ENCODE data around the gene GRM6. TPM values are rescaled to one million over a fixed set of nuclear protein-coding genes. Genes with fewer than 3 reads are reported as not detected.

The GRM6 gene
- total RNA-seq, 1 donor from 2014 or later, result not detected

DNA sequence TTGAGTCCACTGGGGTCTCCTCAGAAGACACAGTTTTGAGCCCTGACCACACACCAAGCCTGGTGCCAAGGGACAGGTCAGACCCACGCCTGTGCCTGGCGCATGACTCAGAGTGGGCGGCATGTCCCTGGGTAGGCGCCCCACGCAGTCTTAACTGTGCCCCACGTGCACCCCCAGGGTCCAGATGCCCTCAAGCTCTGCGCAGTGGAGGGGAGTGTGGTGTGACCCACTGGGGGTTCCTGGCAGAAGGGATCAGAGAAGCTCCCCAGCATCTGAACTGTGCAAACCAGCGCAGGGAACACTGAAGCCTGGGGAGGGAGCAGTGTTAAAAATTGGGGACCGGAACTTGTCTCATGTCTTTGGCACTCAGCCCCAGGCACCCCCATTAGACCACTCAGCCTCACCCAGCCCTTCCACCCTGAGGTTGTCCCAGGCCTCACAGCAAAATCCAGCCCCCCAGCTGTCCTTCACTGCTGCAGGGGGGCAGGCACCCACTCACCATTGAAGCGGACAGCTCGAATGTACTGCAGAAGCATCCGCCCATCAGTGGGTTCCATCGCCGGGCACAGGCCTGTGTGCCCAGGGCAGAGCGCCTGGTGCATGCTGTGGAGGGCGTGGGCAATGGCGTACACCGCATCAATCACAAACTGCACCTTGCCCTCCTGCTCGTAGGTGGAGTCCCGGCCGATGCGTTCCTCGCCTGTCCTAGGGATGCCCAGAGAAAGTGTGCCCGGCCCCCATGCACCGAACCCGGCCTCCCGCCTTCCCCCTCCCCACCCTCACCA is 6.5 kb downstream of the GRM6 start:
- no peaks in the 10 kb centered on the region for H3K27me3 ChIP-seq (ENCODE audit: control insufficient read depth, insufficient read depth, low read length)
- DNase-seq (ENCODE audit: low read depth) (no peak), FAIRE-seq (no peak)
- TF ChIP-seq, protein P1, sequence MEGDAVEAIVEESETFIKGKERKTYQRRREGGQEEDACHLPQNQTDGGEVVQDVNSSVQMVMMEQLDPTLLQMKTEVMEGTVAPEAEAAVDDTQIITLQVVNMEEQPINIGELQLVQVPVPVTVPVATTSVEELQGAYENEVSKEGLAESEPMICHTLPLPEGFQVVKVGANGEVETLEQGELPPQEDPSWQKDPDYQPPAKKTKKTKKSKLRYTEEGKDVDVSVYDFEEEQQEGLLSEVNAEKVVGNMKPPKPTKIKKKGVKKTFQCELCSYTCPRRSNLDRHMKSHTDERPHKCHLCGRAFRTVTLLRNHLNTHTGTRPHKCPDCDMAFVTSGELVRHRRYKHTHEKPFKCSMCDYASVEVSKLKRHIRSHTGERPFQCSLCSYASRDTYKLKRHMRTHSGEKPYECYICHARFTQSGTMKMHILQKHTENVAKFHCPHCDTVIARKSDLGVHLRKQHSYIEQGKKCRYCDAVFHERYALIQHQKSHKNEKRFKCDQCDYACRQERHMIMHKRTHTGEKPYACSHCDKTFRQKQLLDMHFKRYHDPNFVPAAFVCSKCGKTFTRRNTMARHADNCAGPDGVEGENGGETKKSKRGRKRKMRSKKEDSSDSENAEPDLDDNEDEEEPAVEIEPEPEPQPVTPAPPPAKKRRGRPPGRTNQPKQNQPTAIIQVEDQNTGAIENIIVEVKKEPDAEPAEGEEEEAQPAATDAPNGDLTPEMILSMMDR (IDR thresholded peaks at IDR 0.05; ENCODE audit: insufficient read depth, low read length, severe bottlenecking), result no peak
- H3K4me3 ChIP-seq (ENCODE audit: low read depth, low read length), result no peak overlapping the region
- no peaks in the 10 kb centered on the region for H3K36me3 ChIP-seq (ENCODE audit: control insufficient read depth, insufficient read depth, low read length)

DNA sequence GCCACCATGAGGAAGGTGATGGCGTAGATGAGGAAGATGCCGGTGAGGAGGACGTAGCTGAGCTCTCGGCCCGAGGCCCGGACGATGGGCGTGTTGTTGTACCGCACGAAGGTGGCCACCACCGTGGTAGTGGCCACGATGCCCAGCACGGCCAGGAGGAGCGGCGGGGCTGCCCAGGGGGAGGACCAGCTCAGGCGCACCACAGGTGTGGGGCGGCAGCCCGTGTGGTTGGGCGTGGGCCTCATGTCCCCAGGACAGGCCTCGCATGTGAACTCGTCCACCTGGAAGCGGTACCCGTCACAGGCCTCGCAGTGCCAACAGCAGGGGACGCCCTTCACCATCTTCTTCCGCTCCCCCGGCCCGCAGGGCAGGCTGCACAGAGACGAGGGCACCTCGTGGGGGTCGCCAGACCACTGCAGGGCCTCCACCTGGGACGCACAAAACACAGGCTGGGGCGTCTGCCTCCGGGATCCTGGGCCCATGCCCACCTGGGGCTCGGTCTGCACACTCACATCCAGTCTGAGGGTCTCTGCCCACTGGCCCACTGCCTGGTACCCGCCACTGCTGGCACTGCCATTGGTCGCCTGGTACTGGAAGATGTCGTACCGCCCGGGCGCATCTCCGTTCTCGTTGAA is 8.7 kb downstream of the GRM6 start:
- FAIRE-seq, result no peak
- TF ChIP-seq, protein P1 (IDR thresholded peaks at IDR 0.05; ENCODE audit: insufficient read depth, low read length, severe bottlenecking), result no peak
- no peaks in the 10 kb centered on the region for H3K27me3 ChIP-seq (ENCODE audit: control insufficient read depth, insufficient read depth, low read length)

DNA sequence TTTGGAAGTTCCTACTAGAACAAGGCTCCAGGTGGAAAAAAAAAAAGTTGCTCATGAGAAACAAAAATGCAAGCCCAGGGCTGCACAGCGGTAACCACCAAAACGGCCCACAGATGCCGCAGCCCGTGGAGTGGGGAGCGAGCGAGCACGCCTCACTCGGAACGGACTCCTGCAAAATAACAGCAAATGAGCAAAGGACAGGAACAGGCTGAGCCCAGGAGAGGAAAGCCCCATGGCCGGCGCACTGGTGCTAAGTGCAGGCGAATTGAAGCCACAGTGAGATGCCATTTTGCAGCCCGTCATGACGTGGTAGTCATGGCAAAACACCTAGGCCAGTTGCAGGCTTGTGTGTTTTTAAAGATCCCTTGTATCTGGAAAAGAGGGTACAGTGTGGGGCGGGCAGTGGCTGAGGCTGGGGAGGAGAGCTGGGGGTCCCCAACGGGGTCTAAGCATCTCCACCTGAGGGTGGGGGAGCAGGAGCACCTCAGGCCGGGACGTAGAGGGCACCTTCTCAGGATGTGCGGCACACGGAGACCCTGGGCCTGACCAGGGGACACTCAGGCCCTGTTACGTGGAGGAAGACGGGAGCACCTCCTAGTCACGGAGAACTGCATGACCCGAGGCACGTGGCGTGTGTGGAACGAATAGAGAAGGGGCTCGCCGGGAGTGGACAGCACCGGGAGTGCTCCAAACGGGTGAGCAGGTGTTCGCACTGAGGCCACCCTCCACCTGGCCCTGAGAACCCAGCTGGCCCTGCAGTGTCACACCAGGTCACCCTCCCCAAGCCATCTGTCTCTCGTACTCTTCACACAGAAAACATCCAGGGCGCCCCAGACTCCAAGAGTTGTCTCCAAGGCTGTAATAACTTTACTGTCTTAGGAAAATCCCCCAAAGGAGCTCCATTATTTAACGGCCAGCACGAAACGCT is 10.7 kb downstream of the GRM6 start:
- TF ChIP-seq, protein P1 (IDR thresholded peaks at IDR 0.05; ENCODE audit: insufficient read depth, low read length, severe bottlenecking), result no peak
- Histone ChIP-seq H3K36me3 (ENCODE audit: control insufficient read depth, insufficient read depth, low read length) (no peaks in the 10 kb centered on the region), H3K4me3 (ENCODE audit: low read depth, low read length) (no peak overlapping the region), H3K27me3 (ENCODE audit: control insufficient read depth, insufficient read depth, low read length) (no peaks in the 10 kb centered on the region)
- no peak for DNase-seq (ENCODE audit: low read depth)
- no peak for FAIRE-seq

More for the DNA sequence above, 8.7 kb downstream of the GRM6 start:
- H3K4me3 ChIP-seq (ENCODE audit: low read depth, low read length), result no peak overlapping the region
- H3K36me3 ChIP-seq (ENCODE audit: control insufficient read depth, insufficient read depth, low read length), result no peaks in the 10 kb centered on the region
- DNase-seq (ENCODE audit: low read depth), result no peak

DNA sequence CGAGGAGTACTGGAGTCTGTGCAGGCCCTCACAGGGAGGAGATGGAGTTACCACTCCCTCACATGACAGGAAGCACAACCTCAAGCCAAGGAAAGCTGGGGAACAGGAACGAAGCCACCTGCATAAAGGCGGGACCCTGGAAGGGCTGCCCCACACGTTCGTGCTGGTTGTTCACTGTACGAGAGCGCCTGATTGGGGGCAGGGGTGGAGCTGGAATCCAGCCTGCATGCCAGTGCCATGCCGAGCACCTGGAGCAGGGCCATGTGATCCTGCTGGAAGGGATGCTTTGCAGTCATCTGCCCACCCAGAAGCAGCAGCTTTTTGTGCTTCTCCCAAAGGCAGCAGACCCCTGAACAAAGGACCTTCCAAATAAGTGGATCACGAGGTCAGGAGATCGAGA is 11.4 kb downstream of the GRM6 start:
- FAIRE-seq, result no peak

DNA sequence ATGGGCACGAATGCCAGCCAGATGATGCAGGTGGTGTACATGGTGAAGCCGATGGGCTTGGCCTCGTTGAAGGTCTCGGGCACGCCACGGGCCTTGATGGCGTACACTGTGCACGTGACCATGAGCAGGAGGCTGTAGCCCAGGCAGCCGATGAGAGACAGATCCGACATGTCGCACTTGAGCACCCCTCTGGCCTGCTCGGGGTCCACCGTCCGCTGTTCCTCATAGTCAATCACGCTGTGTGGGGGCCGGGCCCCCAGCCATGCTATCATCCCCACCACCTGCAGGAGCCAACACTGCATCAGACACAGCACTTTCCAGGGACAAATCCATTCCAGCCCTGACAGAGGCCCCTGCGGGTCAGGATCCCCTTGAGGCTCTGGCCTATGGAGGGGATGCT is 12.2 kb downstream of the GRM6 start:
- no peak for DNase-seq (ENCODE audit: low read depth)
- no peaks in the 10 kb centered on the region for H3K36me3 ChIP-seq (ENCODE audit: control insufficient read depth, insufficient read depth, low read length)
- TF ChIP-seq, protein P1 (IDR thresholded peaks at IDR 0.05; ENCODE audit: insufficient read depth, low read length, severe bottlenecking), result no peak
- no peak overlapping the region for H3K4me3 ChIP-seq (ENCODE audit: low read depth, low read length)
- no peaks in the 10 kb centered on the region for H3K27me3 ChIP-seq (ENCODE audit: control insufficient read depth, insufficient read depth, low read length)
- FAIRE-seq, result no peak

More for the DNA sequence above, 11.4 kb downstream of the GRM6 start:
- Histone ChIP-seq H3K27me3 (ENCODE audit: control insufficient read depth, insufficient read depth, low read length) (no peaks in the 10 kb centered on the region), H3K36me3 (ENCODE audit: control insufficient read depth, insufficient read depth, low read length) (no peaks in the 10 kb centered on the region), H3K4me3 (ENCODE audit: low read depth, low read length) (no peak overlapping the region)
- no peak for DNase-seq (ENCODE audit: low read depth)
- TF ChIP-seq, protein P1 (IDR thresholded peaks at IDR 0.05; ENCODE audit: insufficient read depth, low read length, severe bottlenecking), result no peak
